ENCODE results near the gene KLHL33. TPM values are rescaled to one million over a fixed set of nuclear protein-coding genes. Genes with fewer than 3 reads are reported as not detected.

KLHL33 gene
- total RNA-seq, 1 donor from 2014 or later, result 0.17 TPM

DNA sequence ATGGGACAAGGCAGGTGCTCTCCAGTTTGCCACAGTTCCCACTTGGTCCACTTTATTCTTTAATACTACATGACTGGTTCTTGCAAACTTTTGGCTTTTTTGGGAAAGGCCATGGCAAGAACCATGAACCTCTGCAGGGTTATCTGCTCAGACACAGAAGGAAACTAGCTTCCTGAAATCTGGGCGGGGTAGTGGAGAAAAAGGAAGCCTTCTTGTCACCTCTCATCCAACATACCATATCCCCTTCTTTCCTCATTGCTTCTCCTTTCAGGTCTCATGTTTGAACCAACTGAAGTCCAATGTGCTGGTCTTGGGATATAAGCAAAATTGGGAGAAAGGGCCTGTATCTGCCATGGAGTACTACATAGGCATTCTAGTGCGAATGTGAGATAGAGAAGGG, 5.5 kb upstream of the KLHL33 start:
- TF ChIP-seq, protein P1, sequence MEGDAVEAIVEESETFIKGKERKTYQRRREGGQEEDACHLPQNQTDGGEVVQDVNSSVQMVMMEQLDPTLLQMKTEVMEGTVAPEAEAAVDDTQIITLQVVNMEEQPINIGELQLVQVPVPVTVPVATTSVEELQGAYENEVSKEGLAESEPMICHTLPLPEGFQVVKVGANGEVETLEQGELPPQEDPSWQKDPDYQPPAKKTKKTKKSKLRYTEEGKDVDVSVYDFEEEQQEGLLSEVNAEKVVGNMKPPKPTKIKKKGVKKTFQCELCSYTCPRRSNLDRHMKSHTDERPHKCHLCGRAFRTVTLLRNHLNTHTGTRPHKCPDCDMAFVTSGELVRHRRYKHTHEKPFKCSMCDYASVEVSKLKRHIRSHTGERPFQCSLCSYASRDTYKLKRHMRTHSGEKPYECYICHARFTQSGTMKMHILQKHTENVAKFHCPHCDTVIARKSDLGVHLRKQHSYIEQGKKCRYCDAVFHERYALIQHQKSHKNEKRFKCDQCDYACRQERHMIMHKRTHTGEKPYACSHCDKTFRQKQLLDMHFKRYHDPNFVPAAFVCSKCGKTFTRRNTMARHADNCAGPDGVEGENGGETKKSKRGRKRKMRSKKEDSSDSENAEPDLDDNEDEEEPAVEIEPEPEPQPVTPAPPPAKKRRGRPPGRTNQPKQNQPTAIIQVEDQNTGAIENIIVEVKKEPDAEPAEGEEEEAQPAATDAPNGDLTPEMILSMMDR (conservative IDR thresholded peaks at IDR 0.05; ENCODE audit: low read depth, low read length), result no peak
- no peak overlapping the region for H3K4me3 ChIP-seq (ENCODE audit: low read depth, low read length)
- DNase-seq (ENCODE audit: low read depth), result no peak

DNA sequence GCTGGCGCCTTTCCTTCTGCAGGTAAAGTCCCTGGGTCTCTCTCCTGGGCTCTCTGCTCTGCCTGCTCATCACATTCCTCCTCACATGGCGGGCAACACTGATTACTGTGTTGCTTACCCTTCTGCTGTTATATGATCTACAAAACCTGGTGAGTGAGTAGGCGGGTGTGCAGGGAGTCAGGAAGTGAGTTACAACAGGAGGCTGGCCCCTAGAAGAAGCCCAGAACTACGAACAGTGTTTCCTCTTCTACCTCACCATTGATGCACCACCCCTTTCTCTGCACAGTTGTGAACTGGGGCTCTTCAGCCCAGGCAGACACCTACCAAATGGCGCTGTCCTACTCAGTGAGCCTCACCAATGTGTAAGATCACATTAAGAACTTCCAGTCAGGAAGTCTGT, 4.9 kb upstream of the KLHL33 start:
- TF ChIP-seq, protein P1 (conservative IDR thresholded peaks at IDR 0.05; ENCODE audit: low read depth, low read length), result peak; percentile 4
- no peak for DNase-seq (ENCODE audit: low read depth)
- no peak overlapping the region for H3K4me3 ChIP-seq (ENCODE audit: low read depth, low read length)

DNA sequence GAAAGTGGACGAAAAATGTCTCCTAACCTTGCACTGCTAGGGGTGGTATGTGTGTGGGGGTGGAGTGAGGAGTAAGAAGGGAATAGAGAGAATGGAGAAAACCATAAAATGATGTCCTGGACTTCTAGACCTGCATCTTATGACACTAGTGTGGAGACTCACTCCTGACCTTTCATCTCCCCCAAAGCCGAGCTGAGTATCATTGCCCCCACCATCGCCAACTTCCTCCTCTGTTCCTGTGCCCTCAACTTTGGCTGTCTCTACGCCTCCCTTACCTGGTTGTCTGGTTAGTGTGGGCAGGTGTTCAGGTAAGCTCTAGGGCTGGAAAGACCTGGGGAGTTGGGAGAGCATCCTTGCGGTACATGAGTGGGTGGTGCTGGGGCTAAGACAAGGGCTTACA, 4.5 kb upstream of the KLHL33 start:
- TF ChIP-seq, protein P1 (conservative IDR thresholded peaks at IDR 0.05; ENCODE audit: low read depth, low read length), result no peak
- H3K4me3 ChIP-seq (ENCODE audit: low read depth, low read length), result no peak overlapping the region
- no peak for DNase-seq (ENCODE audit: low read depth)

DNA sequence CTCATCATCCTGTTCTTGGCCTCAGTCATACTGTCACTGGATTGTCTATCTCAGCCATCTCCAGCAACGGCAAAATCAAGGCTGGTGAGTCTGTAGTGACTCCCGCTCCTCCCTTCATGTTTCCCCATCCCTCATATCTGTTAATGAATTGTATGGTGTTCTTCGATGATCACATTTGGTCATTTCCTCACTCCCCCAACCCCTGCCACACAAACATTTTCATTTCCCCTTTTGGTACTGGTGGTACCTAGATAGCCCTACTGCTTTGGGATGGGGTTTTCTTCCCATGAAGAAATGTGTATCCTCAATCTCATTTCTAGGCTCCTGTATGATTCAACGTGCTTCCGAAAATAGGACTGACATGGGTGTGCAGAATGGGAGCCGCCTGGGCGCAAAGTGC, 2.7 kb upstream of the KLHL33 start:
- no peak overlapping the region for H3K4me3 ChIP-seq (ENCODE audit: low read depth, low read length)
- DNase-seq (ENCODE audit: low read depth), result no peak
- TF ChIP-seq, protein P1 (conservative IDR thresholded peaks at IDR 0.05; ENCODE audit: low read depth, low read length), result no peak

DNA sequence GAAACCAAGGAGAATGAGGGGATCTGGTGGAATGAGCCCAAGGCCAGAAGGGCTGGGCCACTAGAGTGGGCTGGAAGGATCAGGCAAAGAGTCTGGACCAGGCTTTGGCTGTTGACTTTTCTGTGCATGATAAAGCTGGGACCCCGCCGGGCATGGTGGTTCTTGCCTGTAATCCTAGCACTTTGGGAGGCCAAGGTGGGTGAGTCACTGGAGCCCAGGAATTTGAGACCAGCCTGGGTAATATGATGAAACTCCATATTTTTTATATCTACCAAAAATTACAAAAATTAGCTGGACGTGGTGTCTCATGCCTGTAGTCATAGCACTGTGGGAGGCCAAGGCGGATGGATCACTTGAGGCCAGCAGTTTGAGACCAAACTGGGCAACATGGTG, 393 bp upstream of the KLHL33 start:
- no peak overlapping the region for H3K4me3 ChIP-seq (ENCODE audit: low read depth, low read length)
- TF ChIP-seq, protein P1 (conservative IDR thresholded peaks at IDR 0.05; ENCODE audit: low read depth, low read length), result no peak
- DNase-seq (ENCODE audit: low read depth), result no peak

DNA sequence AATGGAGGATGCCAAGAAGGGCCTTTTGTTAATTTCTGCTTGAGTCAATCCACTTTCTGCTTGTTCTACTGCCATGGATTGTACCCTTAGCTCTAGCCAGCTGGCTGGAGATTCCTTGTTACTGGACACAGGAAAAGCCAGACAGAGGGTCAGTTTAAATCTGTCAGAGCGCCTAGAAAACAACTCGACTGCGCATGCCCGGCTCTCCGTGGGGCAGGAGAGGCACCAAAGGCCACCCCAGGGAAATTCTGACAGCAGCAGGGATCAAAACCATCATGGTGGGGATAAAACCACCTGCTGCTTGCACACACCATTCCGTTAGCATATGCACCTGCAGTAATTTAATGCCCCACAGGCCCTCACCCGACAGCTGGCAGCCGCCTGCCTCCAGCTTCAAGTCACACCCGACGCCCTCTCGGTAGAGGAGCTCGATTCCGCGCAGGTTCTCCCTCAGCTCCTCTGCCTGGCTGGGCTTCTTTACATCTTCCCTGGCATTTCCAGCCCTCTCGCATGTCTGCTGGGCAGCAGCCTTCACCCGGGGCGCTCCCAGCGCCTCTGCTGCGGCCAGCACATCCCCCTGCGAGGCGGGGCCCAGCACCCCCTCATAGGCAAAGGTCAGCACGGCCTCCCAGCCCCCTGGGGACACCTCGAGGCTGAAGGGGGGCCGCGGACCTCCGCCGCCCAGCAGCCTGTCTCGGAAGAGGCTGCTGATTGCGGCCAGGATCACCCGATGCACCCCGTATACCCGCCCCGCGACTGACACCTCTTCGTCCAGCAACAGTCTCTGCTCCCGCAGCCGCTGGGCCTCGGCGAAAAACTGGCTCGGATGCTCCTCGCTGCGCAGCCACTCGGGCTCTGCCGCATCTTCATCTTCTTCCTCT, 1.0 kb downstream of the KLHL33 start:
- DNase-seq (ENCODE audit: low read depth), result no peak
- TF ChIP-seq, protein P1 (conservative IDR thresholded peaks at IDR 0.05; ENCODE audit: low read depth, low read length), result no peak
- peak overlapping the region; percentile 37 for H3K4me3 ChIP-seq (ENCODE audit: low read depth, low read length)

All from epithelial cell of proximal tubule (primary cell).